Mucosa of stomach (tissue), 1 donor: ENCODE data around the gene HLA-DMA.
A peak's percentile ranks its signal among the peaks of the same experiment; 100 is the strongest.
"Not testable (repeated sequence)": the region's sequence is repeated elsewhere in the genome, so short reads cannot be mapped to it uniquely, and the experiment has no call there.

Experiments
- H3K27me3 ChIP-seq: one replicate; pipeline ENCODE4 v1.7.0; 2013; ENCODE audit warnings: mild to moderate bottlenecking, low read length; ENCODE audit not compliant: control insufficient read depth, insufficient read depth
- H3K36me3 ChIP-seq: one replicate; pipeline ENCODE4 v1.7.0; 2013; ENCODE audit warnings: low read length; ENCODE audit not compliant: control insufficient read depth, insufficient read depth
- H3K4me1 ChIP-seq: one replicate; pipeline ENCODE4 v1.7.0; 2013; ENCODE audit warnings: mild to moderate bottlenecking, low read length; ENCODE audit not compliant: control insufficient read depth, insufficient read depth
- H3K4me3 ChIP-seq: one replicate; pipeline ENCODE4 v1.7.0; 2013; ENCODE audit warnings: low read length
- H3K9ac ChIP-seq: one replicate; pipeline ENCODE4 v1.7.0; 2013; ENCODE audit warnings: mild to moderate bottlenecking, low read length, moderate library complexity
- H3K9me3 ChIP-seq: one replicate; pipeline ENCODE4 v1.7.0; 2013; ENCODE audit warnings: mild to moderate bottlenecking, low read length, moderate library complexity; ENCODE audit not compliant: control insufficient read depth
- donor health status: Pancreatic carcinoma.

The HLA-DMA gene

DNA sequence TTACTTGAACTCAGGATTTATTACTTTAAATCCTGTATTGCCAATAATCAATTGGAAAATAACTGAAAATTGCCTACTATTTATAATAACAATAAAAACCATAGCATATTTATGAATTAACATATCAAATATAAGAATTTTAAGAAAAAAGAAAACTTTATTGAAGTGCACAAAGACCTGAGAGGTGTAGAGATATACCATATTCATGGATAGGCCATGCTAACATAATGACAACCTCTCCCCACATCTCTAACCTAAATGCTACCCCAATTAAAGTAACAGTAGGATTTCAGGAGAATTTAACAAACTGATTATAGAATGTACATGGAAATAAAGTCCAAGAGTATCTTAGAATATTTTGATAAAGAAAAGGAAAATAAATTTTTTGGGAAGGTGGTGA lies 6.9 kb downstream of the HLA-DMA start:
- Histone ChIP-seq H3K27me3 (no peaks in the 10 kb centered on the region), H3K4me1 (peaks cover 4% of the 10 kb centered on the region), H3K9ac (no peak overlapping the region), H3K4me3 (no peak overlapping the region), H3K9me3 (no peaks in the 10 kb centered on the region), H3K36me3 (no peaks in the 10 kb centered on the region)

DNA sequence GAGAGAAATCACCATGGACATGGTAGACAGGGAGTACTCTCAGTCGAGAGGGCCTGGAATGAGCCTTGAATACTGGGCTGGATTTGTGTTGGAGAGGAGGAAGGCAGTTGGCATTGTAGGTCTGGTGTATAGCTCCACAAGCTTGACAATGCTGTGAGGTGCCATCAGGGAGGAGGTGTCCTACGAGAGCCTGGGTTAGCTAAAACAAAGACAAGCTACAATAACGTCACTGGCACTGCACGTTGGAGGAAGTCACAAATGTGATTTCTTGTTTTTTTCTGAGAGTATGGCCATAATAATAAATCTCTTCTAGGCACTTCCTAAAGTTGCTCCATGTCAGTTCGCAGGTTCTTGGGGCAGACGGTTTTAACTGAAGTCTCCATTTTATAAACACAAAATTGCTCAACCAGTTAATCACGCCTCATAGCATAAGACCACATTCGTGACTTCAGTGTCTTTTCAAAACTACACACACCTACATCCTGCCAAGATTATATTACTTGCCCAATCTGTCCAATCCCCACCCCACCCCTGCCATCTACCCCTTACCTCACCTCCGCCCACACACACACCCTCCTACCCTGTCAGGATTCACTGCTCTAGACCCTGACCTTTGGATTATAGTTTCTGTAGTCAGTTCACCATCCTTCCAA lies 7.7 kb downstream of the HLA-DMA start:
- Histone ChIP-seq H3K27me3 (no peaks in the 10 kb centered on the region), H3K4me1 (peaks cover 10% of the 10 kb centered on the region), H3K36me3 (no peaks in the 10 kb centered on the region), H3K4me3 (no peak overlapping the region), H3K9ac (no peak overlapping the region), H3K9me3 (no peaks in the 10 kb centered on the region)

- H3K36me3 ChIP-seq = no peaks in the 10 kb centered on the region
- peaks cover 10% of the 10 kb centered on the region for H3K4me1 ChIP-seq
- H3K9me3 ChIP-seq = no peaks in the 10 kb centered on the region
- no peak overlapping the region for H3K4me3 ChIP-seq
- no peak overlapping the region for H3K9ac ChIP-seq
- H3K27me3 ChIP-seq = no peaks in the 10 kb centered on the region
These were observed 8.8 kb downstream of the HLA-DMA start for GRCh38 chr6:32943864-32944649.

DNA sequence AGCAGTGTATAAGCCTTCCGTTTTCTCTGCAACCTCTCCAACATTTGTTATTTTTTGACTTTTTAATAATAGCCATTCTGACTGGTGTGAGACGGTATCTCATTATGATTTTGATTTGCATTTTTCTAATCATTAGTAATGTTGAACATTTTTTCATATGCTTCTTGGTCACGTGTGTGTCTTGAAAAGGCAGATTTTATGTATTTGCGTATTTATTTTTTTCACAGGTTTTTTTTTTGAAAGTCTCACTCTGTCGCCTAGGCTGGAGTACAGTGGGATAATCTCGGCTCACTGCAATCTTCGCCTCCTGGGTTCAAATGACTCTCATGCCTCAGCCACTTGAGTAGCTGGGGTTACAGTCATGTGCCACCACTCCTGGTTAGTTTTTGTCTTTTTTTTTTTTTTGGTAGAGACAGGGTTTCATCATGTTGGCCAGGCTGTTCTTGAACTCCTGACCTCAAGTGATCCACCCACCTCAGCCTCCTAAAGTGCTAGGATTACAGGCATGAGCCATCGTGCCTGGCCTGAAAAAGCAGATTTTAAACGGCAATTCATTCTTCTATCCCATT lies 10.3 kb downstream of the HLA-DMA start:
- H3K9ac ChIP-seq, H3K27me3 ChIP-seq, H3K36me3 ChIP-seq, H3K9me3 ChIP-seq, H3K4me3 ChIP-seq, H3K4me1 ChIP-seq: not testable (repeated sequence)

DNA sequence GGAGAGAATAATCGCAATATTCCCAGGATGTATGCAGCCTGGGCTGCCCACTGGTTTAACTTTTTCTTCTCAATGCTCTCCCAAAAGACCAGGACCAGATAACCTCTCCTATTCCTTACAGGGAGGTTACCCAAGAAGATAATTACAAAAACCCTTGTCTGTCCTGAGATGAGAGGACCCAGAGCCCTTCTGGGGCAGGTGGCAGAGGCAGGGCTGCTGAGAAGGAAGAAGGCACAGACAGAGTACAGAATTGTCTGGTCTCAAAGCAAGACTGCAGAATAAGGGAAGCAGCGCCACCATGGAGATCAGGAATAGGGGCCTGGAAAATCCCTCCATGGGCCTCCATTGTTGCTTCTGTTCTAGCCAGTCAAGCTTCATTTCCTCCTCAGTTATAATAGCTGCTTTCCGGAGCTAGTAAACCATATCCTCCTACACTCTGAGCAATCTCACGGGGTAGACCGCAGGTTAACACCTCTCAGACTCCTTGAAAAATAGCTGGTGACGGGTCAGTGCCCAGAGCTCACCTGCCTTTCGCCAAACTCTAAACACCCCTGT lies 11.6 kb downstream of the HLA-DMA start:
- peaks cover 10% of the 10 kb centered on the region for H3K4me1 ChIP-seq
- H3K9ac ChIP-seq = peak overlapping the region; percentile 10
- H3K27me3 ChIP-seq = no peaks in the 10 kb centered on the region
- no peaks in the 10 kb centered on the region for H3K36me3 ChIP-seq
- H3K9me3 ChIP-seq = no peaks in the 10 kb centered on the region
- H3K4me3 ChIP-seq = no peak overlapping the region

- H3K9me3 ChIP-seq = no peaks in the 10 kb centered on the region
- peak within 1 kb of the TSS; percentile 10 for H3K9ac ChIP-seq
- no peaks in the 10 kb centered on the region for H3K36me3 ChIP-seq
- peaks cover 10% of the 10 kb centered on the region for H3K4me1 ChIP-seq
- no peaks in the 10 kb centered on the region for H3K27me3 ChIP-seq
- peak within 1 kb of the TSS; percentile 43 for H3K4me3 ChIP-seq
These were observed 12.2 kb downstream of the HLA-DMA start, which contains the start of gene HLA-DMB for GRCh38 chr6:32940656-32941213. TSS of gene HLA-DMB (minus strand) at chr6:32941028. CDS start at chr6:32940807, 221 bp downstream.

DNA sequence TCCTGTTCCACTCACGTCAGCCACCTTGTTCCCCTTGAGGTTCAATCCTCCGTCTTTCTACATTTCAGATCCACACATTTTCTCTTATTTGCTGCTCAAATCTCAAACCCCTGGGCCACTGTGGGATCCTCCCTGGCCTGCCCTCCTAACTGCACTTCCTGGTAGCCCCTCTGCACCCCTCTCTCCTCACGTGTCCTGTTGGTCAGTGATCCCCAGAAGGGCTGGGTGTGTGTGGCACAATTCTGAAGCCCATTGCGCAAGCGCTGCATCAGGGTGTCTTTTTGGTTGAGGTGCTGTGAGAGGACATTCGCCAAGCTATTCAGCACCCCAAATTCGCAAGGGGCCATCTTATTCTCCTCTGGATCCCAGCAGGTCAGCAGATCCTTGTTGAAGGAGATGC lies 14.4 kb downstream of the HLA-DMA start:
- no peak overlapping the region for H3K9ac ChIP-seq
- no peaks in the 10 kb centered on the region for H3K27me3 ChIP-seq

GRCh38 chr6:32937230-32937633 lies 15.7 kb downstream of the HLA-DMA start:
- Histone ChIP-seq H3K9ac (no peak overlapping the region), H3K9me3 (no peaks in the 10 kb centered on the region), H3K36me3 (no peaks in the 10 kb centered on the region), H3K4me3 (no peak overlapping the region), H3K4me1 (peaks cover 10% of the 10 kb centered on the region), H3K27me3 (no peaks in the 10 kb centered on the region)

More for the DNA sequence above, 14.4 kb downstream of the HLA-DMA start:
- no peaks in the 10 kb centered on the region for H3K36me3 ChIP-seq
- no peaks in the 10 kb centered on the region for H3K9me3 ChIP-seq
- H3K4me3 ChIP-seq = no peak overlapping the region
- peaks cover 10% of the 10 kb centered on the region for H3K4me1 ChIP-seq

- no peak overlapping the region for H3K9ac ChIP-seq
- no peaks in the 10 kb centered on the region for H3K9me3 ChIP-seq
- no peaks in the 10 kb centered on the region for H3K36me3 ChIP-seq
- peaks cover 10% of the 10 kb centered on the region for H3K4me1 ChIP-seq
- no peak overlapping the region for H3K4me3 ChIP-seq
- no peaks in the 10 kb centered on the region for H3K27me3 ChIP-seq
These were observed 16.4 kb downstream of the HLA-DMA start for GRCh38 chr6:32936239-32937152.

GRCh38 chr6:32935551-32936238 lies 17.2 kb downstream of the HLA-DMA start:
- Histone ChIP-seq H3K27me3 (no peaks in the 10 kb centered on the region), H3K9me3 (no peaks in the 10 kb centered on the region), H3K36me3 (no peaks in the 10 kb centered on the region), H3K4me3 (no peak overlapping the region), H3K9ac (no peak overlapping the region), H3K4me1 (peaks cover 3% of the 10 kb centered on the region)

GRCh38 chr6:32933661-32934085 lies 19.2 kb downstream of the HLA-DMA start:
- no peak overlapping the region for H3K9ac ChIP-seq
- no peaks in the 10 kb centered on the region for H3K4me1 ChIP-seq
- H3K36me3 ChIP-seq = no peaks in the 10 kb centered on the region
- H3K27me3 ChIP-seq = no peaks in the 10 kb centered on the region
- no peak overlapping the region for H3K4me3 ChIP-seq
- no peaks in the 10 kb centered on the region for H3K9me3 ChIP-seq
